HG02642 (cell line): Measurements from ENCODE around the gene RBM28.
"Not testable (repeated sequence)": the region's sequence is repeated elsewhere in the genome, so short reads cannot be mapped to it uniquely, and the experiment has no call there.

Experiments
- ATAC-seq: cut with Tn5 transposase; IDR thresholded peaks from one replicate; pipeline ENCODE4 v1.9.1; 2021; ENCODE audit warnings: mild to moderate bottlenecking; ENCODE audit not compliant: unreplicated experiment, poor library complexity

RBM28 gene

GRCh38 chr7:128302139-128302538 lies 41.6 kb downstream of the RBM28 start:
- no peak for ATAC-seq

GRCh38 chr7:128299109-128299607 lies 44.5 kb downstream of the RBM28 start:
- ATAC-seq, result no peak

- not testable (repeated sequence) for ATAC-seq
These were observed 45.7 kb downstream of the RBM28 start for GRCh38 chr7:128298004-128298403.

- ATAC-seq, result no peak
These were observed 56.2 kb downstream of the RBM28 start for GRCh38 chr7:128287556-128287955.

GRCh38 chr7:128284102-128284501 lies 59.6 kb downstream of the RBM28 start:
- ATAC-seq, result no peak

GRCh38 chr7:128281605-128282380 lies 61.9 kb downstream of the RBM28 start:
- ATAC-seq, result no peak

GRCh38 chr7:128280451-128280850 lies 63.3 kb downstream of the RBM28 start:
- not testable (repeated sequence) for ATAC-seq

- ATAC-seq, result no peak
These were observed 64.5 kb downstream of the RBM28 start for GRCh38 chr7:128279124-128279713.

- no peak for ATAC-seq
These were observed 65.3 kb downstream of the RBM28 start for GRCh38 chr7:128278366-128278765.

GRCh38 chr7:128275681-128276080 lies 68.0 kb downstream of the RBM28 start:
- ATAC-seq, result no peak

GRCh38 chr7:128274884-128275603 lies 68.7 kb downstream of the RBM28 start:
- ATAC-seq, result no peak

- no peak for ATAC-seq
These were observed 69.3 kb downstream of the RBM28 start for GRCh38 chr7:128274246-128274883.

- no peak for ATAC-seq
These were observed 71.7 kb downstream of the RBM28 start for GRCh38 chr7:128271942-128272481.

GRCh38 chr7:128271471-128271941 lies 72.2 kb downstream of the RBM28 start:
- ATAC-seq, result no peak

- ATAC-seq, result no peak
These were observed 72.9 kb downstream of the RBM28 start for GRCh38 chr7:128270826-128271272.

- ATAC-seq, result no peak
These were observed 75.5 kb downstream of the RBM28 start for GRCh38 chr7:128268233-128268632.

GRCh38 chr7:128267595-128267924 lies 76.1 kb downstream of the RBM28 start:
- no peak for ATAC-seq

- no peak for ATAC-seq
These were observed 76.7 kb downstream of the RBM28 start for GRCh38 chr7:128266883-128267594.

- no peak for ATAC-seq
These were observed 77.2 kb downstream of the RBM28 start for GRCh38 chr7:128266529-128266882.

GRCh38 chr7:128265906-128266300 lies 77.8 kb downstream of the RBM28 start:
- no peak for ATAC-seq
